GM19043 (cell line): ENCODE results near the gene TP53TG3E.
"Not testable (repeated sequence)": the region's sequence is repeated elsewhere in the genome, so short reads cannot be mapped to it uniquely, and the experiment has no call there.

Source experiments
- ATAC-seq: cut with Tn5 transposase; IDR thresholded peaks from one replicate; pipeline ENCODE4 v1.9.1; 2021; ENCODE audit warnings: low read depth; ENCODE audit not compliant: unreplicated experiment

TP53TG3E gene, protein sequence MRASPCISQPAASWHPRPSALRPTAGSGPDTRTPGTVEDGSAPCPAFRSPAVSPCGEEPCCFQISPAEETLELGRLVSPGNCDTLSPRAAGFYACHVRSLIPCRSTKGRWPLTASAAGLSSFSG

DNA sequence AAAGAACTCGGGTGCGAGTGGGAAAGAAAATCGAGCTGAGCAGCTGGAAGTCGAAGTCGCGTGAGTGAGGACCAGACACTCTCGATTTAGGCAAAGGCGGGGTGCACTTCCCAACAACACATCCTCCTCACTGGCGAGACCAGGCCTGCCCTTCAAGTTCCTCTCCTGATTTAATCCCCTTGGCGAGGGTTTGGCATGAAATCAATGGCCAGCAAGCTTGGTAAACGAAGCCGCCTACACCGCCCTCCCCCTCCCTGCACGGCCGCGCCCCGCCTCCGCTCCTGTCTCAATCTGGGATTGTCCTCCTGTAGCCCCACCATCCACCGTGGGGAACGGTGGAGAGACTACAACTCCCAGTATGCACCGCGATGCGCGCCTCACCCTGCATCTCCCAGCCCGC, at the start of gene TP53TG3E:
TP53TG3E (plus strand) TSS at position 301 of the 400 bp plus-strand sequence; CDS start at position 369, 68 bp downstream.
- not testable (repeated sequence) for ATAC-seq

DNA sequence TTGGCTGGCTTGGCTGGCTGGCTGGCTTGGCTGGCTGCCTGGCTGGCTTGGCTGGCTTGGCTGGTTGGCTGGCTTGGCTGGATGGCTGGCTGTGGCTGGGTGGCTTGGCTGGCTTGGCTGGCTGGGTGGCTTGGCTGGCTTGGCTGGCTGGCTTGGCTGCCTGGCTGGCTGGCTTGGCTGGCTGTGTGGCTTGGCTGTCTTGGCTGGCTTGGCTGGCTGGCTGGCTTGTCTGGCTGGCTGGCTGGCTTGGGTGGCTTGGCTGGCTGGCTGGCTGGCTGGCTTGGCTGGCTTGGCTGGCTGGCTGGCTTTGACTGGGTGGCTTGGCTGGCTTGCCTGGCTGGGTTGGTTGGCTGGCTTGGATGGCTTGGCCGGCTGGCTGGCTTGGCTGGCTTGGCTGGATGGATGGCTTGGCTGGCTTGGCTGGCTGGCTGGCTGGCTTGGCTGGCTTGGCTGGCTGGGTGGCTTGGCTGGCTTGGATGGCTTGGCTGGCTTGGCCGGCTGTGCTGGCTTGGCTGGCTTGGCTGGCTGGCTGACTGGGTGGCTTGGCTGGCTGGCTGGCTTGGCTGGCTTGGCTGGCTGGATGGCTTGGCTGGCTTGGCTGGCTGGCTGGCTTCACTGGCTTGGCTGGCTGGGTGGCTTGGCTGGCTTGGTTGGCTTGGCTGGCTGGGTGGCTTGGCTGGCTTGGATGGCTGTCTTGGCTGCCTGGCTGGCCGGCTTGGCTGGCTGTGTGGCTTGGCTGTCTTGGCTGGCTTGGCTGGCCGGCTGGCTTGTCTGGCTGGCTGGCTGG, 32.3 kb downstream of the TP53TG3E start:
- not testable (repeated sequence) for ATAC-seq

DNA sequence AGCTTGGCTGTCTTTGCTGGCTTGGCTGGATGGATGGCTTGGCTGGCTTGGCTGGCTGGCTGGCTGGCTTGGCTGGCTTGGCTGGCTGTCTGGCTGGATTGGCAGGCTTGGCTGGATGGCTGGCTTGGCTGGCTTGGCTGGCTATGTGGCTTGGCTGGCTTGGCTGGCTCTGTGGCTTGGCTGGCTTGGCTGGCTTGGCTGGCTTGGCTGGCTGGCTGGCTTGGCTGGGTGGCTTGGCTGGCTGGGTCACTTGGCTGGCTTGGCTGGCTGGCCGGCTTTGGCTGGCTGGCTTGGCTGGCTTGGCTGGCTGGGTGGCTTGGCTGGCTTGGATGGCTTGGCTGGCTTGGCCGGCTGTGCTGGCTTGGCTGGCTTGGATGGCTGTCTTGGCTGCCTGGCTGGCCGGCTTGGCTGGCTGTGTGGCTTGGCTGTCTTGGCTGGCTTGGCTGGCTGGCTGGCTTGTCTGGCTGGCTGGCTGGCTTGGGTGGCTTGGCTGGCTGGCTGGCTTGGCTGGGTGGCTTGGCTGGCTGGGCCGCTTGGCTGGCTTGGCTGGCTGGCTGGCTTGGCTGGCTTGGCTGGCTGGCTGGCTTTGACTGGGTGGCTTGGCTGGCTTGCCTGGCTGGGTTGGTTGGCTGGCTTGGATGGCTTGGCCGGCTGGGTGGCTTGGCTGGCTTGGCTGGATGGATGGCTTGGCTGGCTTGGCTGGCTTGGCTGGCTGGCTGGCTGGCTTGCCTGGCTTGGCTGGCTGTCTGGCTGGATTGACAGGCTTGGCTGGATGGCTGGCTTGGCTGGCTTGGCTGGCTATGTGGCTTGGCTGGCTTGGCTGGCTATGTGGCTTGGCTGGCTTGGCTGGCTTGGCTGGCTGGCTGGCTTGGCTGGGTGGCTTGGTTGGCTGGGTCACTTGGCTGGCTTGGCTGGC, 33.8 kb downstream of the TP53TG3E start:
- not testable (repeated sequence) for ATAC-seq

DNA sequence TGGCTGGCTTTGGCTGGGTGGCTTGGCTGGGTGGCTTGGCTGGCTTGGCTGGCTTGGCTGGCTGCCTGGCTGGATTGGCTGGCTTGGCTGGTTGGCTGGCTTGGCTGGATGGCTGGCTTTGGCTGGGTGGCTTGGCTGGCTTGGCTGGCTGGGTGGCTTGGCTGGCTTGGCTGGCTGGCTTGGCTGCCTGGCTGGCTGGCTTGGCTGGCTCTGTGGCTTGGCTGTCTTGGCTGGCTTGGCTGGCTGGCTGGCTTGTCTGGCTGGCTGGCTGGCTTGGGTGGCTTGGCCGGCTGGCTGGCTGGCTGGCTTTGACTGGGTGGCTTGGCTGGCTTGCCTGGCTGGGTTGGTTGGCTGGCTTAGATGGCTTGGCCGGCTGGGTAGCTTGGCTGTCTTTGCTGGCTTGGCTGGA, 34.4 kb downstream of the TP53TG3E start:
- ATAC-seq = not testable (repeated sequence)

DNA sequence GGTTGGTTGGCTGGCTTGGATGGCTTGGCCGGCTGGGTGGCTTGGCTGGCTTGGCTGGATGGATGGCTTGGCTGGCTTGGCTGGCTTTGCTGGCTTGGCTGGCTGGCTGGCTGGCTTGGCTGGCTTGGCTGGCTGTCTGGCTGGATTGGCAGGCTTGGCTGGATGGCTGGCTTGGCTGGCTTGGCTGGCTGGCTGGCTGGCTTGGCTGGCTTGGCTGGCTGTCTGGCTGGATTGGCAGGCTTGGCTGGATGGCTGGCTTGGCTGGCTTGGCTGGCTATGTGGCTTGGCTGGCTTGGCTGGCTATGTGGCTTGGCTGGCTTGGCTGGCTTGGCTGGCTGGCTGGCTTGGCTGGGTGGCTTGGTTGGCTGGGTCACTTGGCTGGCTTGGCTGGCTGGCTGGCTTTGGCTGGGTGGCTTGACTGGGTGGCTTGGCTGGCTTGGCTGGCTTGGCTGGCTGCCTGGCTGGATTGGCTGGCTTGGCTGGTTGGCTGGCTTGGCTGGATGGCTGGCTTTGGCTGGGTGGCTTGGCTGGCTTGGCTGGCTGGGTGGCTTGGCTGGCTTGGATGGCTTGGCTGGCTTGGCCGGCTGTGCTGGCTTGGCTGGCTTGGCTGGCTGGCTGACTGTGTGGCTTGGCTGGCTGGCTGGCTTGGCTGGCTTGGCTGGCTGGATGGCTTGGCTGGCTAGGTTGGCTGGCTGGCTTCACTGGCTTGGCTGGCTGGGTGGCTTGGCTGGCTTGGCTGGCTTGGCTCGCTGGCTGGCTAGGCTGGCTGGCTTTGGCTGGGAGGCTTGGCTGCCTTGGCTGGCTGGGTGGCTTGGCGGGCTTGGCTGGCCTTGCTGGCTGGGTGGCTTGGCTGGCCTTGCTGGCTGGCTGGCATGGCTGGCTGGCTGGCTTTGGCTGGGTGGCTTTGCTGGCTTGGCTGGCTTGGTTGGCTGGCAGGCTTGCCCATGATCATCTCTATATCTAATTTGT, 35.3 kb downstream of the TP53TG3E start:
- not testable (repeated sequence) for ATAC-seq
